ENCODE measurements around the gene RAX. TPM values are rescaled to one million over a fixed set of nuclear protein-coding genes. Genes with fewer than 3 reads are reported as not detected.

The RAX gene
- total and polyA plus RNA-seq, 7 donors: not detected

DNA sequence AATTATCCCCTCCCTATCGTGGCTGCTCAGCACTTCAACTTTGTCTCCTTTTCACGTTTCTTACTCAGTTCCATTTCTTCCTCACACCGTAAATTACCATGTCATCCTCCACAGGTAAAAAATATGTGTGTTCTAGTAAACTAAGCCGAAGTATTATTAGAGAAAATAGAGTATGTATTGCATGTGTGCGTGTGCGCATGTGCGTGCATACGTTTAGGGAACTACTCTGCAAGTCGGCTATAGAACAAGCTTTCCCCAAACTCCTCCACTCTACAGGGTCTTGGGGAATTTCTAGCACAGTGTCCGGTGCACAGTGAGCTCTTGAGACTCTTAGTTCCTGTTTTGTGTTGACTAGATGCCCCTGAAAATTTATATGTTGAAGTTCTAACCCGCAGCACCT lies 9.1 kb upstream of the RAX start:
- Histone ChIP-seq H3K9me3 (no peaks in the 10 kb centered on the region), H3K4me3 (no peak overlapping the region), H3K4me1 (no peaks in the 10 kb centered on the region), H3K27me3 (peaks cover 0 to 60% (median 12%) of the 10 kb centered on the region in 3 donors), H3K27ac (no peak overlapping the region), H3K36me3 (no peaks in the 10 kb centered on the region)
- TF ChIP-seq POLR2AphosphoS5 (IDR thresholded peaks at IDR 0.05): no peak
- TF ChIP-seq, protein P1, sequence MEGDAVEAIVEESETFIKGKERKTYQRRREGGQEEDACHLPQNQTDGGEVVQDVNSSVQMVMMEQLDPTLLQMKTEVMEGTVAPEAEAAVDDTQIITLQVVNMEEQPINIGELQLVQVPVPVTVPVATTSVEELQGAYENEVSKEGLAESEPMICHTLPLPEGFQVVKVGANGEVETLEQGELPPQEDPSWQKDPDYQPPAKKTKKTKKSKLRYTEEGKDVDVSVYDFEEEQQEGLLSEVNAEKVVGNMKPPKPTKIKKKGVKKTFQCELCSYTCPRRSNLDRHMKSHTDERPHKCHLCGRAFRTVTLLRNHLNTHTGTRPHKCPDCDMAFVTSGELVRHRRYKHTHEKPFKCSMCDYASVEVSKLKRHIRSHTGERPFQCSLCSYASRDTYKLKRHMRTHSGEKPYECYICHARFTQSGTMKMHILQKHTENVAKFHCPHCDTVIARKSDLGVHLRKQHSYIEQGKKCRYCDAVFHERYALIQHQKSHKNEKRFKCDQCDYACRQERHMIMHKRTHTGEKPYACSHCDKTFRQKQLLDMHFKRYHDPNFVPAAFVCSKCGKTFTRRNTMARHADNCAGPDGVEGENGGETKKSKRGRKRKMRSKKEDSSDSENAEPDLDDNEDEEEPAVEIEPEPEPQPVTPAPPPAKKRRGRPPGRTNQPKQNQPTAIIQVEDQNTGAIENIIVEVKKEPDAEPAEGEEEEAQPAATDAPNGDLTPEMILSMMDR (IDR thresholded peaks at IDR 0.05): no peak
- TF ChIP-seq POLR2A (IDR thresholded peaks at IDR 0.05): no peak
- TF ChIP-seq EP300 (IDR thresholded peaks at IDR 0.05): no peak
- 86% methylated on average over 11 of the region's 11 CpGs for WGBS, 2 donors
- DNase-seq: no peak
- intact Hi-C loops (cut with DNase I): no loop called here

DNA sequence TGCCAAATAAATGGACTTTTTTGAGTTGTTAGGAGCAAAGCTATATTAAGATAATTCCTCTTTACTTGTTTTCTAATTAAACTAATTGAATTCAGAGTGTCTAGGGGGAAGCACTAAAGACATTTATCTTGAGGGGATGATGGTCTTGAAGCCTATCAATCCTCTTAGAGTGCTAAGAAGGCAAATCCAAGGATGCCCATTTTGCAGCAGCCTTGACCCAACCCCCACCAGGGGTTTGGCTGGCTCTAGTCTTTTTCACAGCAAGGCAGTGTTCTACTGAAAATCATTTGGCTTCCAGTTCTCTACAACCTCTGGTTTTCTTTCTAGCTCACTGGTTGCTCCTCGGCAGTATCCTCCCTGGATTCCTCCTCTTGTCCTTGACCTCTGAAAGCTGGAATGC lies 6.5 kb upstream of the RAX start:
- Histone ChIP-seq H3K4me1 (no peaks in the 10 kb centered on the region), H3K27me3 (peaks cover 1 to 66% (median 13%) of the 10 kb centered on the region in 3 donors), H3K36me3 (no peaks in the 10 kb centered on the region), H3K27ac (no peak overlapping the region), H3K4me3 (no peak overlapping the region), H3K9me3 (no peaks in the 10 kb centered on the region)
- no peak for TF ChIP-seq POLR2A (IDR thresholded peaks at IDR 0.05)
- TF ChIP-seq EP300 (IDR thresholded peaks at IDR 0.05): no peak
- TF ChIP-seq, protein P1 (IDR thresholded peaks at IDR 0.05): no peak
- no peak for TF ChIP-seq POLR2AphosphoS5 (IDR thresholded peaks at IDR 0.05)
- intact Hi-C loops (cut with DNase I): no loop called here
- 28 to 62% methylated on average over 1 of the region's 1 CpG for WGBS, 2 donors
- no peak for DNase-seq

DNA sequence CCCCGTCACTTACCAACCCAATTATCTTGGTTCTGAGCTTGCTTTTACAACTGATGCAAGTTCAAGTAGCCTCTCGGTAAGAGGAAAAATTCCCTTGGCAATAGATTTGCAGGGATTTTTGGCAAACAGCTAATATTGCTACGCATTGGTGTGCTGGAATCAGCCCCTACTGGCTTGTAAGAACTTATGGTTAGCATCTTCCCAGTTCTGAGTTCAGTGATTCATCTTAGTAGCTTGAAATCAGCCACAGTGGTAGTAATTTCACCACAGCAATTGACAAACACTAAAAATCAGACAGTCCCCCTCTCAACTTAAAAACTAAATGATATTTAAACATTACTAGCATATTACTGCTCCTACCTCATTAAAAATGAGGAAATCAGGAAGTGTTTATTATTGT lies 5.9 kb upstream of the RAX start:
- 63% methylated on average over 3 of the region's 3 CpGs for WGBS, 2 donors

DNA sequence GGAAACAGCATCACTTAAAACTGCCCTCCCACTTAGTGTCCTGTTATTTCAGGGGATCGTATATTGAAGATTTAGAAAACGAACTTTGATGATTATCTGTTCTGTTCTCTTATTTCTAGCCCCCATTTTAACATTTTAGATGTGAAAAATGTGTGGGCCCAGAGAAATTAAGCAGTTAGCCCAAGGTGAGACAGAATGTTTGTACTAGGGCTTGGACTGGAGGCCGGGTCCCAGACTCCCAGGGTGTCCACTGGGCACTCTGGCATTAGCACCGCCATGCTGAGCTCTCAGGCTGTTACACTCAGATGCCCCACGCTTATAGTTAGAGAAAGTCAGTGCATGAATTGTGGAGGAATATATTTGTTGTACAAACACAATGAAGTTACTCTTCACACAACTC lies 5.5 kb upstream of the RAX start:
- H3K4me1 ChIP-seq: peaks cover 0 to 5% (median 3%) of the 10 kb centered on the region in 4 donors

More for the DNA sequence above, 5.9 kb upstream of the RAX start:
- intact Hi-C loops (cut with DNase I): no loop called here
- no peak overlapping the region for H3K4me3 ChIP-seq
- no peaks in the 10 kb centered on the region for H3K9me3 ChIP-seq
- no peak for TF ChIP-seq EP300 (IDR thresholded peaks at IDR 0.05)
- TF ChIP-seq POLR2A (IDR thresholded peaks at IDR 0.05): no peak
- TF ChIP-seq, protein P1 (IDR thresholded peaks at IDR 0.05): no peak
- TF ChIP-seq POLR2AphosphoS5 (IDR thresholded peaks at IDR 0.05): no peak
- no peak overlapping the region for H3K27ac ChIP-seq
- no peak for DNase-seq
- H3K27me3 ChIP-seq: peaks cover 6 to 70% (median 18%) of the 10 kb centered on the region in 3 donors
- H3K4me1 ChIP-seq: peaks cover 0 to under 1% (median under 1%) of the 10 kb centered on the region in 4 donors
- H3K36me3 ChIP-seq: no peaks in the 10 kb centered on the region

More for the DNA sequence above, 5.5 kb upstream of the RAX start:
- H3K4me3 ChIP-seq: no peak overlapping the region
- H3K27ac ChIP-seq: no peak overlapping the region
- H3K36me3 ChIP-seq: no peaks in the 10 kb centered on the region
- DNase-seq: no peak
- peaks cover 10 to 70% (median 22%) of the 10 kb centered on the region in 3 donors for H3K27me3 ChIP-seq
- TF ChIP-seq POLR2A (IDR thresholded peaks at IDR 0.05) (no peak), EP300 (IDR thresholded peaks at IDR 0.05) (no peak), POLR2AphosphoS5 (IDR thresholded peaks at IDR 0.05) (no peak)
- TF ChIP-seq, protein P1 (IDR thresholded peaks at IDR 0.05): no peak
- intact Hi-C loops (cut with DNase I): no loop called here
- no peaks in the 10 kb centered on the region for H3K9me3 ChIP-seq
- WGBS, 2 donors: 71 to 79% methylated on average over 5 of the region's 5 CpGs

Measured in sigmoid colon (tissue), 7 donors.